ENCODE measurements around the gene CERS2.

The CERS2 gene

GRCh38 chr1:150997126-150997872, 22.7 kb upstream of the CERS2 start:
- DNase-seq, result no peak

GRCh38 chr1:150995896-150996295, 21.3 kb upstream of the CERS2 start:
- no peak for DNase-seq

- DNase-seq, result no peak
Measured at GRCh38 chr1:150995460-150995859, 20.8 kb upstream of the CERS2 start.

- no peak for DNase-seq
Measured at GRCh38 chr1:150994248-150994647, 19.6 kb upstream of the CERS2 start.

GRCh38 chr1:150992626-150993025, 18.0 kb upstream of the CERS2 start:
- no peak for DNase-seq

- DNase-seq, result no peak
Measured at GRCh38 chr1:150987924-150988323, 13.3 kb upstream of the CERS2 start.

GRCh38 chr1:150985179-150985825, 10.7 kb upstream of the CERS2 start:
- no peak for DNase-seq

- DNase-seq, result no peak
Measured at GRCh38 chr1:150981805-150982712, 7.4 kb upstream of the CERS2 start, which contains the start of gene ANXA9. TSS of gene ANXA9 (plus strand) at chr1:150982292. CDS start at chr1:150983106, 814 bp downstream.

GRCh38 chr1:150981177-150981804, 6.7 kb upstream of the CERS2 start:
- DNase-seq, result no peak

- peak; percentile 85 for DNase-seq
Measured at GRCh38 chr1:150979092-150980056, 4.7 kb upstream of the CERS2 start.

GRCh38 chr1:150976879-150977694, 2.5 kb upstream of the CERS2 start:
- DNase-seq, result peak; percentile 70

GRCh38 chr1:150976401-150976821, 1.8 kb upstream of the CERS2 start:
- DNase-seq, result no peak

- peak; percentile 47 for DNase-seq
Measured at GRCh38 chr1:150973836-150974579, 627 bp downstream of the CERS2 start.

- peak; percentile 15 for DNase-seq
Measured at GRCh38 chr1:150973258-150973835, 1.3 kb downstream of the CERS2 start.

- DNase-seq, result no peak
Measured at GRCh38 chr1:150972417-150972940, 2.2 kb downstream of the CERS2 start.

GRCh38 chr1:150971583-150972416, 2.8 kb downstream of the CERS2 start:
- DNase-seq, result no peak

GRCh38 chr1:150970808-150971582, 3.6 kb downstream of the CERS2 start:
- DNase-seq, result no peak

GRCh38 chr1:150969626-150970025, 5.0 kb downstream of the CERS2 start:
- no peak for DNase-seq

Data from stimulated activated CD4-positive, alpha-beta T cell treated with anti-CD3 and anti-CD28 coated beads, Interleukin-4, amount 100 ng/mL, for 1 hour (primary cell).